Liver (tissue), 3 donors: ENCODE data around the gene RUFY1.

Experiments
- CTCF ChIP-seq: fragments of 150-350 bp; IDR thresholded peaks from 2 replicates; pipeline ENCODE4 v1.5.1; 2017; ENCODE audit warnings: improper control_type of control experiment, low read depth, low read length; ENCODE audit not compliant: missing input control
- REST ChIP-seq: IDR thresholded peaks from 2 replicates; pipeline ENCODE4 v1.6.1; 2016; ENCODE audit warnings: antibody characterized with exemption, mild to moderate bottlenecking
- YY1 ChIP-seq: IDR thresholded peaks from 2 replicates; pipeline ENCODE4 v1.6.1; 2016; ENCODE audit warnings: antibody characterized with exemption, mild to moderate bottlenecking
- TF ChIP-seq, protein P1 (sequence below): IDR thresholded peaks from 2 replicates; pipeline ENCODE4 v1.6.1; 2016; ENCODE audit warnings: antibody characterized with exemption
- donor health status: healthy.
- donor health status: healthy.

GRCh38 chr5:179609834-179610108, 59.4 kb downstream of the RUFY1 start:
- TF ChIP-seq CTCF, result no peak
- TF ChIP-seq, protein P1, sequence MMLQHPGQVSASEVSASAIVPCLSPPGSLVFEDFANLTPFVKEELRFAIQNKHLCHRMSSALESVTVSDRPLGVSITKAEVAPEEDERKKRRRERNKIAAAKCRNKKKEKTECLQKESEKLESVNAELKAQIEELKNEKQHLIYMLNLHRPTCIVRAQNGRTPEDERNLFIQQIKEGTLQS, result no peak
- TF ChIP-seq REST, result no peak
- TF ChIP-seq YY1, result no peak
